ENCODE measurements around the gene FAF2. TPM values are rescaled to one million over a fixed set of nuclear protein-coding genes. Genes with fewer than 3 reads are reported as not detected.
A peak's percentile ranks its signal among the peaks of the same experiment; 100 is the strongest.
"Not testable (repeated sequence)": the region's sequence is repeated elsewhere in the genome, so short reads cannot be mapped to it uniquely, and the experiment has no call there.

The FAF2 gene
- total RNA-seq, 1 donor, result 15.9 TPM

- DNase-seq (ENCODE audit: low read depth in 2 of 3, low spot score in 2 of 3), result peak in 2 of 3 donors; percentile 57 to 68
Observed at GRCh38 chr5:176541338-176542134, 93.4 kb downstream of the FAF2 start.

- DNase-seq (ENCODE audit: low read depth in 2 of 3, low spot score in 2 of 3), result peak in 1 of 3 donors; percentile 54
Observed at GRCh38 chr5:176542135-176542595, 94.0 kb downstream of the FAF2 start.

- peak in 1 of 3 donors; percentile 51 for DNase-seq (ENCODE audit: low read depth in 2 of 3, low spot score in 2 of 3)
Observed at GRCh38 chr5:176542596-176543427, 94.6 kb downstream of the FAF2 start.

- peak; percentile 49 to 67 (median 62) for DNase-seq (ENCODE audit: low read depth in 2 of 3, low spot score in 2 of 3)
Observed at GRCh38 chr5:176543428-176544182, 95.4 kb downstream of the FAF2 start.

- no peak for DNase-seq (ENCODE audit: low read depth in 2 of 3, low spot score in 2 of 3)
Observed at GRCh38 chr5:176545388-176545736, 97.2 kb downstream of the FAF2 start.

- DNase-seq (ENCODE audit: low read depth in 2 of 3, low spot score in 2 of 3), result no peak
Observed at GRCh38 chr5:176545737-176546509, 97.7 kb downstream of the FAF2 start.

- DNase-seq (ENCODE audit: low read depth in 2 of 3, low spot score in 2 of 3), result peak in 1 of 3 donors; percentile 47
Observed at GRCh38 chr5:176547802-176548201, 99.6 kb downstream of the FAF2 start.

- DNase-seq (ENCODE audit: low read depth in 2 of 3, low spot score in 2 of 3), result no peak
Observed at GRCh38 chr5:176548967-176549444, 100.8 kb downstream of the FAF2 start, which contains the start of gene CDHR2. Gene CDHR2 (plus strand): TSS chr5:176549342. CDS start chr5:176565353, 16,011 bp downstream.

GRCh38 chr5:176549871-176550270, 101.7 kb downstream of the FAF2 start:
- no peak for DNase-seq (ENCODE audit: low read depth in 2 of 3, low spot score in 2 of 3)

GRCh38 chr5:176550275-176550831, 102.2 kb downstream of the FAF2 start:
- DNase-seq (ENCODE audit: low read depth in 2 of 3, low spot score in 2 of 3), result no peak

GRCh38 chr5:176550937-176551336, 102.8 kb downstream of the FAF2 start:
- DNase-seq (ENCODE audit: low read depth in 2 of 3, low spot score in 2 of 3), result not testable (repeated sequence)

- DNase-seq (ENCODE audit: low read depth in 2 of 3, low spot score in 2 of 3), result no peak
Observed at GRCh38 chr5:176552332-176552869, 104.2 kb downstream of the FAF2 start.

- no peak for DNase-seq (ENCODE audit: low read depth in 2 of 3, low spot score in 2 of 3)
Observed at GRCh38 chr5:176553260-176554085, 105.3 kb downstream of the FAF2 start.

GRCh38 chr5:176557846-176558245, 109.7 kb downstream of the FAF2 start:
- no peak for DNase-seq (ENCODE audit: low read depth in 2 of 3, low spot score in 2 of 3)

Data from hematopoietic multipotent progenitor cell (in vitro differentiated cells).